Psoas muscle (tissue), 8 donors: ENCODE data around the gene RAVER1. TPM values are rescaled to one million over a fixed set of nuclear protein-coding genes. Genes with fewer than 3 reads are reported as not detected.

Experiments
- ATAC-seq, 4 donors: fragments of 200-7000 bp; cut with Tn5 transposase; one replicate each; pipeline ENCODE4 v1.9.1; 2020; ENCODE audit warnings: moderate library complexity in 3 of 4, mild to moderate bottlenecking in 2 of 4
- DNase-seq, 2 donors: peaks; one replicate each; pipeline ENCODE4 v3.0.0-alpha.2; 2020
- H3K27ac ChIP-seq: fragments of 200-600 bp; one replicate; pipeline ENCODE4 v1.8.0; 2022
- H3K27me3 ChIP-seq, 3 donors: fragments of 200-600 bp in 1 of 3; one replicate each; pipeline versions ENCODE4 v1.6.1 to v1.8.0; 2013 to 2022; ENCODE audit warnings: low read length in 2 of 3, mild to moderate bottlenecking in 2 of 3, moderate library complexity in 1 of 3; ENCODE audit not compliant: insufficient read depth in 3 of 3
- H3K36me3 ChIP-seq, 2 donors: fragments of 200-600 bp in 1 of 2; one replicate each; pipeline versions ENCODE4 v1.6.1 to v1.8.0; 2013 to 2022; ENCODE audit warnings: low read depth in 1 of 2, mild to moderate bottlenecking in 1 of 2, moderate library complexity in 1 of 2; ENCODE audit not compliant: insufficient read depth in 1 of 2
- H3K4me1 ChIP-seq: fragments of 200-600 bp; one replicate; pipeline ENCODE4 v1.8.0; 2022
- H3K4me3 ChIP-seq: fragments of 200-600 bp; one replicate; pipeline ENCODE4 v1.8.0; 2022; ENCODE audit warnings: mild to moderate bottlenecking
- H3K9me3 ChIP-seq: fragments of 200-600 bp; one replicate; pipeline ENCODE4 v1.8.0; 2022
- WGBS, 3 donors: extraction: QIAGEN DNeasy Blood & Tissue Kit; methylation state at CpG; one replicate each; pipeline versions ENCODE4 v1.1.6 to v1.1.7; 2013; 5-methylcytosine and 5-hydroxymethylcytosine counted together
- intact Hi-C, 2 donors: fragments of 100-400 bp; cut with DNase I; formaldehyde crosslinking; loops; one replicate each; pipeline versions ENCODE4 v1.11.0 to v1.14.2; 2022
- polyA plus RNA-seq, 3 donors: library from polyadenylated mRNA; stranded (reverse); fragments of 200-250 nt; gene quantifications; one replicate each; pipeline ENCODE4 v1.2.3, GENCODE V29; 2013
- total RNA-seq, 4 donors: library from RNA; stranded (reverse); fragmentation: NEBNext Ultra II Directional in 2 of 4; extraction: Animal tissue kit (Norgen Biotek cat#: 25700) in 2 of 4; gene quantifications; one replicate each; pipeline versions ENCODE4 v1.2.1 to v1.2.4, GENCODE V29; 2021 to 2023
- TF ChIP-seq, protein P1 (sequence below): fragments of 200-600 bp; IDR thresholded peaks from one replicate; pipeline ENCODE4 v1.8.0; 2022; ENCODE audit warnings: antibody characterized with exemption
- donor health status: healthy with polysubstance abuse.
- donor health status: DM: no; HTN: no; CAD: no; lungs with moderate emphysema.
- donor health status: Bipolar disorder and iron deficiency.
- donor health status: healthy.
- donor health status: DM: yes; HTN: yes; CAD: no.
- donor health status: DM: no; HTN: no; CAD: no.
- donor health status: DM: no; HTN: no; CAD: no.
- donor health status: DM: yes; HTN: yes; CAD: no.

Gene RAVER1
- total and polyA plus RNA-seq, 7 donors: 4.3 to 11.2 (median 8.2) TPM

DNA sequence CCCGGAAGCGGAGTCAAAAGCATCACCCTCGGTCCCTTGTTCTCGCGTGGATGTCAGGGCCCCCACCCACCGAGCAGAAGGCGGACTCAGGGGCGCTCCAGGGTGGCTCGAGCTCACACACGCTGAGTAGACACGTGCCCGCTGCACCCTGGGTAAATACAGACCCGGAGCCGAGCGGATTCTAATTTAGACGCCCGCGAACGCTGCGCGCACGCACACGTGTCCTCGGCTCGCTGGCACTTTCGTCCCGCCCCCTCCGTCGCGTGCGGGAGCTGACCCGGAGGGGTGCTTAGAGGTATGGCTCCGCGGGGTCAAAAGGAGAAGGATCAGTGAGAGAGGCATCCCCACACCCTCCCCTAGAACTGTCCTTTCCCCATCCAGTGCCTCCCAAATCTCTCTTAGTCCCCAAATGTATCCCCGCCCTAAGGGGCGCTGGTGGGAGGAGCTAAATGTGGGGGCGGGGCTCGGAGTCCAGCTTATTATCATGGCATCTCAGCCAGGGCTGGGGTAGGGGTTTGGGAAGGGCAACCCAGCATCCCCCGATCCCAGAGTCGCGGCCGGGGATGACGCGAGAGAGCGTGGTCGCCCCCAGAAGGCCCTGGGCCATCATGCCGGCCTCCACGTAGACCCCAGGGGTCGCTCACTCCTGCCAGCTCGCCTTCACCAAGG, 44.0 kb downstream of the RAVER1 start:
- peak; percentile 40 to 60 for DNase-seq
- Histone ChIP-seq H3K4me1 (peaks cover 43% of the 10 kb centered on the region), H3K27ac (no peak overlapping the region), H3K27me3 (peaks cover 0 to 81% (median 49%) of the 10 kb centered on the region in 3 donors), H3K36me3 (peaks cover 0 to 9% of the 10 kb centered on the region in 2 donors), H3K9me3 (no peaks in the 10 kb centered on the region), H3K4me3 (peak overlapping the region; percentile 59)
- intact Hi-C loops: no loop called here
- ATAC-seq: peak in 3 of 4 donors; percentile 13 to 21 (median 16)
- TF ChIP-seq, protein P1, sequence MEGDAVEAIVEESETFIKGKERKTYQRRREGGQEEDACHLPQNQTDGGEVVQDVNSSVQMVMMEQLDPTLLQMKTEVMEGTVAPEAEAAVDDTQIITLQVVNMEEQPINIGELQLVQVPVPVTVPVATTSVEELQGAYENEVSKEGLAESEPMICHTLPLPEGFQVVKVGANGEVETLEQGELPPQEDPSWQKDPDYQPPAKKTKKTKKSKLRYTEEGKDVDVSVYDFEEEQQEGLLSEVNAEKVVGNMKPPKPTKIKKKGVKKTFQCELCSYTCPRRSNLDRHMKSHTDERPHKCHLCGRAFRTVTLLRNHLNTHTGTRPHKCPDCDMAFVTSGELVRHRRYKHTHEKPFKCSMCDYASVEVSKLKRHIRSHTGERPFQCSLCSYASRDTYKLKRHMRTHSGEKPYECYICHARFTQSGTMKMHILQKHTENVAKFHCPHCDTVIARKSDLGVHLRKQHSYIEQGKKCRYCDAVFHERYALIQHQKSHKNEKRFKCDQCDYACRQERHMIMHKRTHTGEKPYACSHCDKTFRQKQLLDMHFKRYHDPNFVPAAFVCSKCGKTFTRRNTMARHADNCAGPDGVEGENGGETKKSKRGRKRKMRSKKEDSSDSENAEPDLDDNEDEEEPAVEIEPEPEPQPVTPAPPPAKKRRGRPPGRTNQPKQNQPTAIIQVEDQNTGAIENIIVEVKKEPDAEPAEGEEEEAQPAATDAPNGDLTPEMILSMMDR: no peak
- 0 to 2% (median 1%) methylated on average over 42 to 50 of the region's 50 CpGs for WGBS, 3 donors

DNA sequence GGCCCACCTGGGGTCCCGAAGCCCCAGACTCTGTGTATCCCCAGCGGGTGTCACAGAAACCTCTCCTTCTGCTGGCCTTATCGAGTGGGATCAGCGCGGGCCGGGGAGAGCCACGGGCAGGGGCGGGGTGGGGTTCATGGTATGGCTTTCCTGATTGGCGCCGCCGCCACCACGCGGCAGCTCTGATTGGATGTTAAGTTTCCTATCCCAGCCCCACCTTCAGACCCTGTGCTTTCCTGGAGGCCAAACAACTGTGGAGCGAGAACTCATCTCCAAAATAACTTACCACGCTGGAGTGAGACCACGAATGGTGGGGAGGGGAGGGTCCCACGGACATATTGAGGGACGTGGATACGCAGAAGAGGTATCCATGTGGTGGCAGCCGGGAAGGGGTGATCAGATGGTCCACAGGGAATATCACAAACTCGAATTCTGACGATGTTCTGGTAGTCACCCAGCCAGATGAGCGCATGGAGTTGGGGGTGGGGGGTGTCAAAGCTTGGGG, 44.6 kb downstream of the RAVER1 start:
- DNase-seq (no peak), ATAC-seq (peak in 1 of 4 donors; percentile 32)
- Histone ChIP-seq H3K36me3 (peaks cover 0 to 12% of the 10 kb centered on the region in 2 donors), H3K4me1 (peaks cover 43% of the 10 kb centered on the region), H3K27me3 (peaks cover 0 to 75% (median 44%) of the 10 kb centered on the region in 3 donors), H3K4me3 (peak overlapping the region; percentile 59), H3K27ac (no peak overlapping the region), H3K9me3 (no peaks in the 10 kb centered on the region)
- 1 to 4% (median 2%) methylated on average over 23 of the region's 23 CpGs for WGBS, 3 donors
- TF ChIP-seq, protein P1: no peak
- intact Hi-C loops: no loop called here

DNA sequence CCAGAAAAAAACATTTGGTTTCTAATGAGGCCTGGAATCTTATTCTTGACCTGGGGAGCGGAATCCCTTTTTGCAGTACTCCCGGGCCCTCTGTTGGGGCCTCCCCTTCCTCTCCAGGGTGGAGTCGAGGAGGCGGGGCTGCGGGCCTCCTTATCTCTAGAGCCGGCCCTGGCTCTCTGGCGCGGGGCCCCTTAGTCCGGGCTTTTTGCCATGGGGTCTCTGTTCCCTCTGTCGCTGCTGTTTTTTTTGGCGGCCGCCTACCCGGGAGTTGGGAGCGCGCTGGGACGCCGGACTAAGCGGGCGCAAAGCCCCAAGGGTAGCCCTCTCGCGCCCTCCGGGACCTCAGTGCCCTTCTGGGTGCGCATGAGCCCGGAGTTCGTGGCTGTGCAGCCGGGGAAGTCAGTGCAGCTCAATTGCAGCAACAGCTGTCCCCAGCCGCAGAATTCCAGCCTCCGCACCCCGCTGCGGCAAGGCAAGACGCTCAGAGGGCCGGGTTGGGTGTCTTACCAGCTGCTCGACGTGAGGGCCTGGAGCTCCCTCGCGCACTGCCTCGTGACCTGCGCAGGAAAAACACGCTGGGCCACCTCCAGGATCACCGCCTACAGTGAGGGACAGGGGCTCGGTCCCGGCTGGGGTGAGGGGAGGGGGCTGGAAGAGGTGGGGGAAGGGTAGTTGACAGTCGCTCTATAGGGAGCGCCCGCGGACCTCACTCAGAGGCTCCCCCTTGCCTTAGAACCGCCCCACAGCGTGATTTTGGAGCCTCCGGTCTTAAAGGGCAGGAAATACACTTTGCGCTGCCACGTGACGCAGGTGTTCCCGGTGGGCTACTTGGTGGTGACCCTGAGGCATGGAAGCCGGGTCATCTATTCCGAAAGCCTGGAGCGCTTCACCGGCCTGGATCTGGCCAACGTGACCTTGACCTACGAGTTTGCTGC, 46.3 kb downstream of the RAVER1 start, which contains the start of gene ICAM4:
Gene ICAM4 (plus strand): TSS at position 153 of the 935 bp plus-strand sequence. CDS start 58 bp downstream, at position 211.
- peak within 1 kb of the TSS; percentile 32 for H3K4me3 ChIP-seq
- H3K27ac ChIP-seq: peak within 1 kb of the TSS; percentile 4
- H3K36me3 ChIP-seq: peaks cover 0 to 12% of the 10 kb centered on the region in 2 donors
- TF ChIP-seq, protein P1: no peak
- peaks cover 37% of the 10 kb centered on the region for H3K4me1 ChIP-seq
- peak; percentile 60 to 77 for DNase-seq
- ATAC-seq: peak in 2 of 4 donors; percentile 26 to 41
- H3K9me3 ChIP-seq: no peaks in the 10 kb centered on the region
- intact Hi-C loops: no loop called here
- WGBS, 3 donors: 5 to 8% (median 6%) methylated on average over 55 to 59 of the region's 59 CpGs
- peaks cover 0 to 58% (median 31%) of the 10 kb centered on the region in 3 donors for H3K27me3 ChIP-seq

DNA sequence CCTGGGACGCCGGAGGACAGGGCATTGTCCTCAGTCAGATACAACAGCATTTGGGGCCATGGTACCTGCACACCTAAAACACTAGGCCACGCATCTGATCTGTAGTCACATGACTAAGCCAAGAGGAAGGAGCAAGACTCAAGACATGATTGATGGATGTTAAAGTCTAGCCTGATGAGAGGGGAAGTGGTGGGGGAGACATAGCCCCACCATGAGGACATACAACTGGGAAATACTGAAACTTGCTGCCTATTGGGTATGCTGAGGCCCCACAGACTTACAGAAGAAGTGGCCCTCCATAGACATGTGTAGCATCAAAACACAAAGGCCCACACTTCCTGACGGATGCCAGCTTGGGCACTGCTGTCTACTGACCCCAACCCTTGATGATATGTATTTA, 47.9 kb downstream of the RAVER1 start:
- 93 to 94% (median 93%) methylated on average over 4 of the region's 4 CpGs for WGBS, 3 donors
- ATAC-seq (no peak), DNase-seq (no peak)
- Histone ChIP-seq H3K36me3 (peaks cover 0 to 12% of the 10 kb centered on the region in 2 donors), H3K4me3 (no peak overlapping the region), H3K4me1 (peaks cover 21% of the 10 kb centered on the region), H3K27me3 (peaks cover 0 to 42% (median 19%) of the 10 kb centered on the region in 3 donors), H3K9me3 (no peaks in the 10 kb centered on the region), H3K27ac (no peak overlapping the region)
- intact Hi-C loops: no loop called here
- TF ChIP-seq, protein P1: no peak
